ENCODE measurements around the gene TMEM140.
A peak's percentile ranks its signal among the peaks of the same experiment; 100 is the strongest.
"Not testable (repeated sequence)": the region's sequence is repeated elsewhere in the genome, so short reads cannot be mapped to it uniquely, and the experiment has no call there.

DNA sequence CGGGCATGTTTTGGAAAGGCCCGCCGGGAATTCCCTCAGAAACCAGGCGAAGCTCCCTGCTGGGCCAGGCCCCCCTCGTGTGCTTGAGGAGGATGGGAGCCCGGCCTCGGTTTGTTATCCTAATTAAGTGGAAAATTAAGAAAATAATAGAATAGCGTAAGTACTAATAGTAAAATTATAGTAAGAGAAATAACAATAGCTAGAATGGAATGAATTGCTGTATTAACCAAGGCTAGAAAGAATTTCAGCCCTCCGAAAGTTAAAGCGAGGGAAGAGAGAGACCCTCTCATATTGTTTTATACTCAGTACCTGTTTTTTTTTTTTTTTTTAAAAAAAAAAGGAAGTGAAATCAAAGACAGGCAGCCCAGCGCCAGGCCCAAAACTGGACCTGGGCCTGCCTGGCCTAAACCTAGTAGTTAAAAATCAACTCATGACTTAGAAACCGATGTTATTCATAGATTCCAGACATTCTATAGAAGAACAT is 23.2 kb downstream of the TMEM140 start:
- TF ChIP-seq, protein P1, sequence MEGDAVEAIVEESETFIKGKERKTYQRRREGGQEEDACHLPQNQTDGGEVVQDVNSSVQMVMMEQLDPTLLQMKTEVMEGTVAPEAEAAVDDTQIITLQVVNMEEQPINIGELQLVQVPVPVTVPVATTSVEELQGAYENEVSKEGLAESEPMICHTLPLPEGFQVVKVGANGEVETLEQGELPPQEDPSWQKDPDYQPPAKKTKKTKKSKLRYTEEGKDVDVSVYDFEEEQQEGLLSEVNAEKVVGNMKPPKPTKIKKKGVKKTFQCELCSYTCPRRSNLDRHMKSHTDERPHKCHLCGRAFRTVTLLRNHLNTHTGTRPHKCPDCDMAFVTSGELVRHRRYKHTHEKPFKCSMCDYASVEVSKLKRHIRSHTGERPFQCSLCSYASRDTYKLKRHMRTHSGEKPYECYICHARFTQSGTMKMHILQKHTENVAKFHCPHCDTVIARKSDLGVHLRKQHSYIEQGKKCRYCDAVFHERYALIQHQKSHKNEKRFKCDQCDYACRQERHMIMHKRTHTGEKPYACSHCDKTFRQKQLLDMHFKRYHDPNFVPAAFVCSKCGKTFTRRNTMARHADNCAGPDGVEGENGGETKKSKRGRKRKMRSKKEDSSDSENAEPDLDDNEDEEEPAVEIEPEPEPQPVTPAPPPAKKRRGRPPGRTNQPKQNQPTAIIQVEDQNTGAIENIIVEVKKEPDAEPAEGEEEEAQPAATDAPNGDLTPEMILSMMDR (IDR thresholded peaks at IDR 0.05), result peak; percentile 65
- TF ChIP-seq, protein P2, sequence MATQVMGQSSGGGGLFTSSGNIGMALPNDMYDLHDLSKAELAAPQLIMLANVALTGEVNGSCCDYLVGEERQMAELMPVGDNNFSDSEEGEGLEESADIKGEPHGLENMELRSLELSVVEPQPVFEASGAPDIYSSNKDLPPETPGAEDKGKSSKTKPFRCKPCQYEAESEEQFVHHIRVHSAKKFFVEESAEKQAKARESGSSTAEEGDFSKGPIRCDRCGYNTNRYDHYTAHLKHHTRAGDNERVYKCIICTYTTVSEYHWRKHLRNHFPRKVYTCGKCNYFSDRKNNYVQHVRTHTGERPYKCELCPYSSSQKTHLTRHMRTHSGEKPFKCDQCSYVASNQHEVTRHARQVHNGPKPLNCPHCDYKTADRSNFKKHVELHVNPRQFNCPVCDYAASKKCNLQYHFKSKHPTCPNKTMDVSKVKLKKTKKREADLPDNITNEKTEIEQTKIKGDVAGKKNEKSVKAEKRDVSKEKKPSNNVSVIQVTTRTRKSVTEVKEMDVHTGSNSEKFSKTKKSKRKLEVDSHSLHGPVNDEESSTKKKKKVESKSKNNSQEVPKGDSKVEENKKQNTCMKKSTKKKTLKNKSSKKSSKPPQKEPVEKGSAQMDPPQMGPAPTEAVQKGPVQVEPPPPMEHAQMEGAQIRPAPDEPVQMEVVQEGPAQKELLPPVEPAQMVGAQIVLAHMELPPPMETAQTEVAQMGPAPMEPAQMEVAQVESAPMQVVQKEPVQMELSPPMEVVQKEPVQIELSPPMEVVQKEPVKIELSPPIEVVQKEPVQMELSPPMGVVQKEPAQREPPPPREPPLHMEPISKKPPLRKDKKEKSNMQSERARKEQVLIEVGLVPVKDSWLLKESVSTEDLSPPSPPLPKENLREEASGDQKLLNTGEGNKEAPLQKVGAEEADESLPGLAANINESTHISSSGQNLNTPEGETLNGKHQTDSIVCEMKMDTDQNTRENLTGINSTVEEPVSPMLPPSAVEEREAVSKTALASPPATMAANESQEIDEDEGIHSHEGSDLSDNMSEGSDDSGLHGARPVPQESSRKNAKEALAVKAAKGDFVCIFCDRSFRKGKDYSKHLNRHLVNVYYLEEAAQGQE (IDR thresholded peaks at IDR 0.05; ENCODE audit: insufficient read depth in 1 of 2, low read depth in 2 of 2, low read length in 1 of 2), result not testable (repeated sequence)
- TF ChIP-seq POLR2AphosphoS5, TCF7L2 (IDR thresholded peaks at IDR 0.05; ENCODE audit: low read depth, low read length): not testable (repeated sequence)

All from Panc1 (cell line).